ENCODE measurements around the gene ACCSL.

DNA sequence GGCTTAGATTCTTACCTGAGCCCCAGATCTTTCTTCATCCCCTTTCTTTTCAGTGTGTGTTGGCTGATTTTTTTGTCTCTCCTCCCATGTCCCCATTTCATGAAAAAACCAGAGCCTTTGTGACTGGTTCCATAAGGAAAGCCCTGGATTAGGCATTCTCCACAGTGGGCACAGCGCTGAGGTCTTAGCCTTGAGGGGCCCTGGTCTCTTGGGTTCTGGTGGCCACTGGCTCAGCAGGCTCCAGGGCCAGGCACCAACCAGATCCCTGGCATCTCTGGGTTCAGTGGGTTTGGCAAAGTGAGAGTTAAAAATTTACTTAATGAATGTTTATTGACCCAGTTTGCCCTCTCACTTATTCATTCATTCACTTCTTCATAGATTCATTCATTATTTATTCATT, 49.5 kb upstream of the ACCSL start:
- TF ChIP-seq GATA2 (IDR thresholded peaks at IDR 0.05; ENCODE audit: low read depth, low read length) (no peak), GATA3 (IDR thresholded peaks at IDR 0.05; ENCODE audit: low read depth, low read length) (no peak)
